SK-N-MC (cell line): ENCODE results near the gene TOMM40.

Experiments
- EZH2 ChIP-seq: fragments of 200-600 bp; sonication (generic); IDR thresholded peaks from one replicate; pipeline ENCODE4 v1.6.1; 2017; ENCODE audit warnings: antibody characterized with exemption
- FOXP2 ChIP-seq: optimal IDR thresholded peaks from 2 replicates; pipeline ENCODE3; 2011; ENCODE audit warnings: mild to moderate bottlenecking, moderate library complexity; ENCODE audit not compliant: insufficient read depth; ENCODE audit errors: extremely low read length, control extremely low read depth
- POLR2AphosphoS5 ChIP-seq: IDR thresholded peaks from 2 replicates; pipeline ENCODE4 v1.6.1; 2012; ENCODE audit warnings: mild to moderate bottlenecking, low read depth, low read length, borderline replicate concordance

DNA sequence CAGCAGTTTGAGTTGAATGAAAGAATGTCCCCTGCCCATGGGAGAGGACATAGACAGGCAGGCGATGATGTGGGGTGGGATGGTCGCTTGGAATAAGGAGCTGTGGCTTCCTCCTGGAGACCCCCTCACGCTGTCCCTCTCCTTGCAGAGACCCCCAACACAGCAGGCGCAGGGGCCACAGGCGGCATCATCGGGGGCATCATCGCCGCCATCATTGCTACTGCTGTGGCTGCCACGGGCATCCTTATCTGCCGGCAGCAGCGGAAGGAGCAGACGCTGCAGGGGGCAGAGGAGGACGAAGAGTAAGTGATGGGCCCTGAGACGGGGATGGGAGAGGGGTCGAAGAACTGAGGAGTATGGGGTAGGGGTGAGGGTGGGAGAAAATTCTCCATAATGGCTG is 9.0 kb upstream of the TOMM40 start:
- TF ChIP-seq POLR2AphosphoS5 (no peak), EZH2 (no peak), FOXP2 (no peak)
